Mesenchymal stem cell (in vitro differentiated cells and primary cell): Measurements from ENCODE around the gene FAM174C.

Experiments used
- DNase-seq: peaks from one replicate; pipeline ENCODE4 v3.0.0-alpha.2; 2013
- H2AFZ ChIP-seq: one replicate; pipeline ENCODE4 v1.6.1; 2013; ENCODE audit warnings: low read depth, mild to moderate bottlenecking, control low read depth, inconsistent platforms, low read length, moderate library complexity
- H2AK5ac ChIP-seq: 2 replicates; pipeline ENCODE4 v1.6.1; 2013; ENCODE audit warnings: low read length, moderate library complexity, mild to moderate bottlenecking, inconsistent platforms; ENCODE audit not compliant: severe bottlenecking
- H2BK120ac ChIP-seq: one replicate; pipeline ENCODE4 v1.6.1; 2013; ENCODE audit warnings: low read depth, mild to moderate bottlenecking, inconsistent platforms, low read length, moderate library complexity
- H2BK12ac ChIP-seq, 2 experiments: one replicate each; pipeline ENCODE4 v1.6.1; 2013; ENCODE audit warnings: inconsistent platforms in 2 of 2, low read length in 2 of 2, mild to moderate bottlenecking in 2 of 2, moderate library complexity in 2 of 2, control low read depth in 1 of 2
- H2BK15ac ChIP-seq: one replicate; pipeline ENCODE4 v1.6.1; 2013; ENCODE audit warnings: mild to moderate bottlenecking, low read depth, inconsistent platforms; ENCODE audit not compliant: poor library complexity, severe bottlenecking
- H2BK5ac ChIP-seq: 2 replicates; pipeline ENCODE4 v1.6.1; 2013; ENCODE audit warnings: low read depth, mild to moderate bottlenecking, low read length, control low read depth, inconsistent platforms; ENCODE audit not compliant: poor library complexity, severe bottlenecking
- H3K14ac ChIP-seq, 2 experiments: one replicate each; pipeline ENCODE4 v1.6.1; 2013; ENCODE audit warnings: inconsistent platforms in 2 of 2, low read length in 2 of 2, control low read depth in 1 of 2, mild to moderate bottlenecking in 1 of 2, moderate library complexity in 1 of 2
- H3K18ac ChIP-seq, 2 experiments: one replicate each; pipeline ENCODE4 v1.6.1; 2013; ENCODE audit warnings: inconsistent platforms in 2 of 2, low read length in 2 of 2, control low read depth in 1 of 2, low read depth in 1 of 2, mild to moderate bottlenecking in 1 of 2
- H3K23ac ChIP-seq, 2 experiments: one replicate each; pipeline ENCODE4 v1.6.1; 2013; ENCODE audit warnings: inconsistent platforms in 2 of 2, low read length in 2 of 2, mild to moderate bottlenecking in 2 of 2, moderate library complexity in 2 of 2, control low read depth in 1 of 2
- H3K27ac ChIP-seq: 2 replicates; pipeline ENCODE4 v1.5.1; 2013; ENCODE audit warnings: mild to moderate bottlenecking, moderate library complexity, low read length, control low read depth, inconsistent platforms; ENCODE audit not compliant: poor library complexity, severe bottlenecking
- H3K27me3 ChIP-seq, 2 experiments: 2 replicates each; pipeline versions ENCODE4 v1.6.1 to v1.7.0; 2013; ENCODE audit warnings: low read length in 2 of 2, mild to moderate bottlenecking in 2 of 2, moderate library complexity in 2 of 2, control low read depth in 1 of 2, inconsistent platforms in 1 of 2; ENCODE audit not compliant: control insufficient read depth in 1 of 2, insufficient read depth in 1 of 2
- H3K36me3 ChIP-seq, 2 experiments: 2 replicates each; pipeline versions ENCODE4 v1.6.1 to v1.7.0; 2013; ENCODE audit warnings: low read length in 2 of 2, control low read depth in 1 of 2, inconsistent platforms in 1 of 2, low read depth in 1 of 2, mild to moderate bottlenecking in 1 of 2; ENCODE audit not compliant: insufficient read depth in 2 of 2, control insufficient read depth in 1 of 2
- H3K4ac ChIP-seq, 2 experiments: one replicate each; pipeline ENCODE4 v1.6.1; 2013; ENCODE audit warnings: inconsistent platforms in 2 of 2, low read length in 2 of 2, mild to moderate bottlenecking in 2 of 2, moderate library complexity in 2 of 2, control low read depth in 1 of 2, low read depth in 1 of 2
- H3K4me1 ChIP-seq: 2 replicates; pipeline ENCODE4 v1.6.1; 2013; ENCODE audit warnings: low read depth, low read length, control low read depth; ENCODE audit not compliant: control insufficient read depth, insufficient read depth
- H3K4me2 ChIP-seq: 2 replicates; pipeline ENCODE4 v1.6.1; 2013; ENCODE audit warnings: low read length, mild to moderate bottlenecking, inconsistent platforms; ENCODE audit not compliant: poor library complexity, severe bottlenecking
- H3K4me3 ChIP-seq, 2 experiments: 2 replicates each; pipeline versions ENCODE4 v1.5.1 to v1.7.0; 2013; ENCODE audit warnings: low read length in 2 of 2, mild to moderate bottlenecking in 2 of 2, control low read depth in 1 of 2, low read depth in 1 of 2; ENCODE audit not compliant: insufficient read depth in 1 of 2
- H3K79me1 ChIP-seq: replicated peaks from 2 replicates; pipeline ENCODE4 v1.6.1; 2013; ENCODE audit warnings: mild to moderate bottlenecking, control low read depth, low read length, inconsistent platforms; ENCODE audit not compliant: poor library complexity, severe bottlenecking
- H3K9ac ChIP-seq: 2 replicates; pipeline ENCODE4 v1.7.0; 2013; ENCODE audit warnings: mild to moderate bottlenecking, low read length, moderate library complexity
- H3K9me3 ChIP-seq: 2 replicates; pipeline ENCODE4 v1.7.0; 2013; ENCODE audit warnings: mild to moderate bottlenecking, low read length; ENCODE audit not compliant: control insufficient read depth
- H4K8ac ChIP-seq: one replicate; pipeline ENCODE4 v1.6.1; 2013; ENCODE audit warnings: inconsistent platforms, mild to moderate bottlenecking, low read length, moderate library complexity
- H4K91ac ChIP-seq: one replicate; pipeline ENCODE4 v1.6.1; 2013; ENCODE audit warnings: mild to moderate bottlenecking, low read length, inconsistent platforms
- WGBS: methylation state at CpG from one replicate; pipeline ENCODE4 v1.1.7; 2013; ENCODE audit warnings: mixed read lengths; 5-methylcytosine and 5-hydroxymethylcytosine counted together

FAM174C gene

DNA sequence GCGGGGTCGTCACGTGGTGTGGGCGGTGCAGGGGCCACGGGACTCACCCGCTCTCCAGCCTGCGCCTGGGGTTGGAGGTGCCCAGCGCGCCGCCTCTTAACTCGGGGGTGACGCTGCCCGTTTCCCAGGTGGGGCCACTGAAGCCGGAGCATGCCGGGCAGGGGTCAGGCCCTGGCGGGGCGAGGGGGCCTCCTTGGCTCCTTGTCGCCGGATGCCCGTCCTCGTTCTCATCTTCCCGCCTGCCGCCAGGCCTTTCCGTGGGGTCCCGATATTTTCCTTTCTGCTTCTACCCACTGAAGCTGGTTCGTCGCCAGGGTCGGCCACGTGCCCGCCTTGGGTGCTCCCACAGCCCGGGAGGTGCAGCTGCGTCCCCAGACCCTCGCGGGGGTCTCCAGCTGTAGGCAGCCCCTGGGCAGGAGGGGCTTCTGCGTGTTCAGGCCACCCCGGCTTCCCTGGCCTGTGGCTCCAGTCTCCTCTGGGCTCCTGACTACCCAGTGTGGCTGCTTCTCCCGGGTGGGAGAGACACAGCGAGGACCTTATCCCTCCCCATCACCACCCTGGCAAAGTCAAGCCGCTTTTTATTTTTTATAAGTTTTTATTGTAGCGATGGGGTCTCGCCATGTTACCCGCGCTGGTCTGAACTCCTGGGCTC, 772 bp downstream of the FAM174C start:
- Histone ChIP-seq H3K36me3 (peaks cover 57 to 83% of the 10 kb centered on the region in 2 experiments), H3K27me3 (no peaks in the 10 kb centered on the region), H3K4me1 (peaks cover 41% of the 10 kb centered on the region), H3K27ac (peak overlapping the region; percentile 58), H2BK120ac (peak overlapping the region; percentile 79), H2AFZ (no peak overlapping the region), H3K9ac (peak overlapping the region; percentile 94), H2BK12ac (peak overlapping the region; percentile 7 to 9), H2AK5ac (peak overlapping the region; percentile 2), H2BK5ac (no peak overlapping the region), H4K8ac (peak overlapping the region; percentile 78), H3K4me2 (peak overlapping the region; percentile 92), H3K4me3 (peak overlapping the region; percentile 65 to 88), H3K23ac (peak overlapping the region in 1 of 2 experiments; percentile 87), H2BK15ac (peak overlapping the region; percentile 85), H3K14ac (peak overlapping the region in 1 of 2 experiments; percentile 98), H3K4ac (peak overlapping the region; percentile 56 to 73), H3K9me3 (no peaks in the 10 kb centered on the region), H3K18ac (peak overlapping the region; percentile 82 to 84), H3K79me1 (peaks cover 22% of the 10 kb centered on the region), H4K91ac (peak overlapping the region; percentile 85)
- no peak for DNase-seq
- WGBS: 17% methylated on average over 42 of the region's 43 CpGs

DNA sequence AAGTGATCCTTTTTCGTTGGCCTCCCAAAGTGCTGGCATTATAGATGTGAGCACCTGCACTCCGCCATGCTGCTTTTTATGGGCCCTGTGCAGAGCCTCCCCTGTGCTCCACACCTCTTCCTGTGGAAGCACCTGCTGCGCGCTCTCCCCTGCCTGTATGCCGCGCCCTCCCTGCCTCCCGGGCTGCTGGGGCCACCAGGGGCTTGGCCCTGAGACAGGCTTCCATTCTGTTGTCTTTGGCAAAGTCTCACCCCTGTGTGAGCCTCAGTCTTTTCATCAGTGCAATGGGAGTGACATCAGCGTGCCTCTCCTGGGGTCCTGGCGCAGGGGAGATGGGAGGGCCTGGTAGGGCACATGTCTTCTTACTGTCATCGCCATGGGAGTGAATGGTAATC, 1.3 kb downstream of the FAM174C start:
- no peaks in the 10 kb centered on the region for H3K27me3 ChIP-seq
- H3K36me3 ChIP-seq: peaks cover 52 to 78% of the 10 kb centered on the region in 2 experiments
- no peak overlapping the region for H2BK5ac ChIP-seq
- H3K4me2 ChIP-seq: peak overlapping the region; percentile 92
- H3K9me3 ChIP-seq: no peaks in the 10 kb centered on the region
- no peak overlapping the region for H2AK5ac ChIP-seq
- H3K4ac ChIP-seq: no peak overlapping the region
- H3K9ac ChIP-seq: peak overlapping the region; percentile 94
- no peak overlapping the region for H3K27ac ChIP-seq
- no peak for DNase-seq
- WGBS: 80% methylated on average over 10 of the region's 10 CpGs
- H2BK12ac ChIP-seq: no peak overlapping the region
- peak overlapping the region in 1 of 2 experiments; percentile 3 for H3K23ac ChIP-seq
- no peak overlapping the region for H3K14ac ChIP-seq
- peaks cover 22% of the 10 kb centered on the region for H3K79me1 ChIP-seq
- H4K91ac ChIP-seq: peak overlapping the region; percentile 4
- H2BK15ac ChIP-seq: no peak overlapping the region
- H3K18ac ChIP-seq: peak overlapping the region in 1 of 2 experiments; percentile 28
- H3K4me3 ChIP-seq: peak overlapping the region; percentile 65 to 88
- no peak overlapping the region for H2AFZ ChIP-seq
- H3K4me1 ChIP-seq: peaks cover 36% of the 10 kb centered on the region
- H2BK120ac ChIP-seq: no peak overlapping the region
- no peak overlapping the region for H4K8ac ChIP-seq

DNA sequence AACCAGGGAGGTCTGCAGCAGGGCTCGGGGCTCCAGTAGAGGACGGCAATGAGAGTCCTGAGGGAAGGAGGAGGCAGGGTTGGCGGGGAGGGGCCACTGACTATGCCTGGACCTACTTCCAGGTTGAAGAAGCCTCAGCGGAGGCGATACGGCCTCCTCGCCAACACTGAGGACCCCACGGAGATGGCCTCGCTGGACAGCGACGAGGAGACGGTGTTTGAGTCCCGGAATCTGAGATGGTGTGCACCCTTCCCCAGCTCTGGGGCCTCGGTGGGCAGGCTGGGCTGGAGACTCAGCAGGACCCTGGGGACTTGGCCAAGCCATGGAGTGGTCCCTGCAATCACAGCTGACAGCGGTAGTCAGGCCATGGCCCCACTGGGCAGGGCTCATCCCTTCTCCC, 1.7 kb downstream of the FAM174C start:
- H3K36me3 ChIP-seq: peaks cover 48 to 74% of the 10 kb centered on the region in 2 experiments
- no peak overlapping the region for H2AFZ ChIP-seq
- H3K27ac ChIP-seq: no peak overlapping the region
- no peaks in the 10 kb centered on the region for H3K9me3 ChIP-seq
- H3K23ac ChIP-seq: no peak overlapping the region
- DNase-seq: no peak
- H3K4me1 ChIP-seq: peaks cover 31% of the 10 kb centered on the region
- H3K4me3 ChIP-seq: peak overlapping the region in 1 of 2 experiments; percentile 88
- 95% methylated on average over 14 of the region's 15 CpGs for WGBS
- H2BK12ac ChIP-seq: peak overlapping the region in 1 of 2 experiments; percentile 15
- H3K27me3 ChIP-seq: no peaks in the 10 kb centered on the region
- peaks cover 22% of the 10 kb centered on the region for H3K79me1 ChIP-seq
- no peak overlapping the region for H2BK120ac ChIP-seq
- peak overlapping the region; percentile 94 for H3K9ac ChIP-seq
- H4K91ac ChIP-seq: no peak overlapping the region
- no peak overlapping the region for H3K4me2 ChIP-seq
- H3K18ac ChIP-seq: no peak overlapping the region
- H3K14ac ChIP-seq: no peak overlapping the region
- no peak overlapping the region for H2AK5ac ChIP-seq
- H4K8ac ChIP-seq: no peak overlapping the region
- no peak overlapping the region for H2BK15ac ChIP-seq
- no peak overlapping the region for H2BK5ac ChIP-seq
- no peak overlapping the region for H3K4ac ChIP-seq

DNA sequence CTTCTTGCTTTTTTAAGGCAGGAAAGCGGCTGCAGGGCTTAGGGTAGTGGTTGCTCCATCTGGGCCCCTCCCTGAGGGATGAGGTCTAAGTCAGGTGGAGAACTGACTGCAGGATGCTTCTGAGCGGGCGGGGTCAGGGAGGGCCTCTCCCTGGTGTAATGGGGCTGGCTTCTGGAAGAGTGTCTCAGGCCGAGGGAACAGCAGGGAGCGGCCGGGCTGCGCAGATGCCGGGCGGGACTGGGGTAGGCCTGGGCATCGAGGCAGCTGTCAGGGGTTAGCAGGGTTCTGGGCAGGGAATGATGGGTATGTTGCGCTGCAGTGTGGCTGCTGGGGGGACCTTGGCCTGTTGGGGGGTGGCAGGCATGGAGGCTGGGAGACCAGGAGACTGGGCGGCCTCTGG, 2.7 kb downstream of the FAM174C start:
- H2AFZ ChIP-seq: no peak overlapping the region
- no peak overlapping the region for H3K4ac ChIP-seq
- H2AK5ac ChIP-seq: no peak overlapping the region
- H2BK12ac ChIP-seq: no peak overlapping the region
- H3K27me3 ChIP-seq: peaks cover 0 to 4% of the 10 kb centered on the region in 2 experiments
- H3K79me1 ChIP-seq: peaks cover 22% of the 10 kb centered on the region
- H2BK15ac ChIP-seq: no peak overlapping the region
- no peak overlapping the region for H3K27ac ChIP-seq
- H3K36me3 ChIP-seq: peaks cover 38 to 64% of the 10 kb centered on the region in 2 experiments
- WGBS: 92% methylated on average over 12 of the region's 12 CpGs
- no peaks in the 10 kb centered on the region for H3K9me3 ChIP-seq
- peaks cover 27% of the 10 kb centered on the region for H3K4me1 ChIP-seq
- H3K14ac ChIP-seq: no peak overlapping the region
- no peak overlapping the region for H3K23ac ChIP-seq
- H2BK5ac ChIP-seq: no peak overlapping the region
- H2BK120ac ChIP-seq: no peak overlapping the region
- no peak overlapping the region for H3K4me2 ChIP-seq
- no peak for DNase-seq
- H4K8ac ChIP-seq: no peak overlapping the region
- peak overlapping the region; percentile 11 for H4K91ac ChIP-seq
- H3K4me3 ChIP-seq: no peak overlapping the region
- H3K18ac ChIP-seq: peak overlapping the region in 1 of 2 experiments; percentile 16
- H3K9ac ChIP-seq: no peak overlapping the region
